ENCODE data around the gene VPS26C.
A peak's percentile ranks its signal among the peaks of the same experiment; 100 is the strongest.
"Not testable (repeated sequence)": the region's sequence is repeated elsewhere in the genome, so short reads cannot be mapped to it uniquely, and the experiment has no call there.

VPS26C gene

GRCh38 chr21:37227071-37228002, 39.8 kb downstream of the VPS26C start:
- no peak for DNase-seq

GRCh38 chr21:37226041-37226920, 40.9 kb downstream of the VPS26C start:
- no peak for DNase-seq

- no peak for DNase-seq
Measured at GRCh38 chr21:37224861-37225839, 42.0 kb downstream of the VPS26C start.

GRCh38 chr21:37223804-37224345, 43.3 kb downstream of the VPS26C start:
- no peak for DNase-seq

- DNase-seq = not testable (repeated sequence)
Measured at GRCh38 chr21:37222248-37222647, 44.9 kb downstream of the VPS26C start.

- peak; percentile 70 for DNase-seq
Measured at GRCh38 chr21:37220981-37221664, 46.0 kb downstream of the VPS26C start.

- DNase-seq = no peak
Measured at GRCh38 chr21:37220433-37220980, 46.6 kb downstream of the VPS26C start.

GRCh38 chr21:37219761-37220432, 47.2 kb downstream of the VPS26C start:
- no peak for DNase-seq

GRCh38 chr21:37214952-37215351, 52.2 kb downstream of the VPS26C start:
- no peak for DNase-seq

- DNase-seq = no peak
Measured at GRCh38 chr21:37210799-37211198, 56.3 kb downstream of the VPS26C start.

GRCh38 chr21:37210130-37210529, 57.0 kb downstream of the VPS26C start:
- no peak for DNase-seq

- DNase-seq = no peak
Measured at GRCh38 chr21:37208741-37209225, 58.4 kb downstream of the VPS26C start.

GRCh38 chr21:37208056-37208721, 58.9 kb downstream of the VPS26C start:
- no peak for DNase-seq

- no peak for DNase-seq
Measured at GRCh38 chr21:37207441-37208009, 59.6 kb downstream of the VPS26C start.

- DNase-seq = no peak
Measured at GRCh38 chr21:37206496-37206895, 60.6 kb downstream of the VPS26C start.

GRCh38 chr21:37204580-37204979, 62.6 kb downstream of the VPS26C start:
- no peak for DNase-seq

- DNase-seq = no peak
Measured at GRCh38 chr21:37202221-37203110, 64.7 kb downstream of the VPS26C start.

Measured in SIG-M5 (cell line).